ENCODE data around the gene MRPL9. TPM values are rescaled to one million over a fixed set of nuclear protein-coding genes. Genes with fewer than 3 reads are reported as not detected.

MRPL9 gene
- total and polyA plus RNA-seq, 3 experiments from 2014 or later: 132 to 195 (median 190) TPM

DNA sequence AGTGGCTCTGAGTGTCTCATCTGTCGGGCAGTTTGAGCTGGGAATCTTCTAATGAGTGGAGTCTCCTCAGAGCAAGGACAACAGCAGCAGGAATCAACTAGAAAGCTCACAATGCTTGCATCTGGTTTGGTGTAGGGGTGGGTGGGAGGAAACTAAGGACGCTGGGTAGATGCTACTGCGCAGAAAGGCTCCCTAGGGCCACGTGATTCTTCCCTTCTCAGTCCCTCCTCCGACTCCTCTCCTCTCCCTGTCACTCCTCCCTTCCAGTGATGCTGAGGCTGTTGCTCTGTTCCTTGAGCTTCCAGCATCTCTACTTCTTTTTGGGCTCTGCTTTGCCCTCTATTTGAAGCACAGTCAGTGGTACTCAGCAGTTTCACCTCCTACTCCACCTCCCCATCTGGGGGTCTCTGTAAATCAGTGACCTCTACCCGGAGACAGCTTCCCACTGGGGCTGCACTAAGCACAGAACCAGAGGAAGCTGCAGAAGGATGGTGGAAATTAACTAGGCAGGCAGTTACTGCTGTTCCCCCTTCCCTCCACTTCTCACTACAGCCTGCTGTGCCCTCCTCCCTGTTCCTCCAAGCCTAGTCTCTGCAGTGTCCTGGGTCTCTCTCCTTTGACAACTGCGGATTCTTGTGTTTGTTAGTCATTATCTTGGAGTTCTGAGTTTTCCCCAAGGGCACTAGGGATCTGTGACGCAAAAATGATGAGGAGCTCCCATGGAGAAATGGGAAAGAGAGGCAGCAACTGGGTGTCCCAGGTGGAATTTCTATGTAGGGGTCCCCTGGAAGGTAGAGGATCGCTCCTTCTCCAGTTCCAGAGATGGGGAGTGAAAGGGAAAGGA, 36.1 kb upstream of the MRPL9 start:
- no peak for DNase-seq
- POLR2A ChIA-PET: no interaction called here
- Mint-ChIP-seq H3K36me3 (peaks cover 0 to 6% (median 5%) of the 10 kb centered on the region in 3 donors), H3K9me3 (no peaks in the 10 kb centered on the region), H3K4me3 (peak overlapping the region in 2 of 7 donors; percentile 52 to 65), H3K4me1 (peaks cover 12 to 17% (median 13%) of the 10 kb centered on the region in 3 donors), H3K27me3 (peaks cover 4 to 12% of the 10 kb centered on the region in 2 donors), H3K27ac (peak overlapping the region in 3 of 8 donors; percentile 44 to 84 (median 76))
- H3K27me3 ChIP-seq (ENCODE audit: insufficient read depth, low read length, poor library complexity, severe bottlenecking): no peaks in the 10 kb centered on the region
- no peak overlapping the region for H3K4me3 ChIP-seq (ENCODE audit: low read length)
- H3K4me1 ChIP-seq (ENCODE audit: insufficient read depth, low read length): no peaks in the 10 kb centered on the region
- no peaks in the 10 kb centered on the region for H3K36me3 ChIP-seq (ENCODE audit: insufficient read depth, low read length)
- H3K27ac ChIP-seq (ENCODE audit: low read depth, low read length): no peak overlapping the region
- H3K9me3 ChIP-seq (ENCODE audit: low read length): no peaks in the 10 kb centered on the region
- CTCF ChIA-PET: no interaction called here

- Histone ChIP-seq H3K27me3 (ENCODE audit: insufficient read depth, low read length, poor library complexity, severe bottlenecking) (no peaks in the 10 kb centered on the region), H3K4me3 (ENCODE audit: low read length) (no peak overlapping the region), H3K27ac (ENCODE audit: low read depth, low read length) (no peak overlapping the region), H3K36me3 (ENCODE audit: insufficient read depth, low read length) (no peaks in the 10 kb centered on the region), H3K4me1 (ENCODE audit: insufficient read depth, low read length) (no peaks in the 10 kb centered on the region), H3K9me3 (ENCODE audit: low read length) (no peaks in the 10 kb centered on the region)
- Mint-ChIP-seq H3K27ac (peak overlapping the region in 2 of 8 donors; percentile 47 to 84), H3K4me1 (peaks cover 12 to 17% (median 16%) of the 10 kb centered on the region in 3 donors), H3K9me3 (no peaks in the 10 kb centered on the region), H3K4me3 (no peak overlapping the region), H3K36me3 (peaks cover 0 to 8% (median 8%) of the 10 kb centered on the region in 3 donors), H3K27me3 (peaks cover 4 to 12% of the 10 kb centered on the region in 2 donors)
- DNase-seq: no peak
- CTCF ChIA-PET: interaction anchor here (0.6 kb wide), 1 partner anchor 9 kb away, joined by 3 read pairs; no protein-coding TSS in a partner anchor
- POLR2A ChIA-PET: interaction anchor here (0.5 kb wide), 1 partner anchor 380 kb away, joined by 3 read pairs; no protein-coding TSS in a partner anchor
Observed at GRCh38 chr1:151798571-151798970, 35.3 kb upstream of the MRPL9 start.

- Histone ChIP-seq H3K36me3 (ENCODE audit: insufficient read depth, low read length) (no peaks in the 10 kb centered on the region), H3K9me3 (ENCODE audit: low read length) (no peaks in the 10 kb centered on the region), H3K4me1 (ENCODE audit: insufficient read depth, low read length) (peaks cover 16% of the 10 kb centered on the region), H3K27me3 (ENCODE audit: insufficient read depth, low read length, poor library complexity, severe bottlenecking) (no peaks in the 10 kb centered on the region), H3K4me3 (ENCODE audit: low read length) (peak overlapping the region; percentile 99), H3K27ac (ENCODE audit: low read depth, low read length) (peak overlapping the region; percentile 66)
- Mint-ChIP-seq H3K4me1 (peaks cover 34 to 46% (median 34%) of the 10 kb centered on the region in 3 donors), H3K27ac (peak overlapping the region; percentile 71 to 96 (median 86)), H3K27me3 (peaks cover 0 to 3% of the 10 kb centered on the region in 2 donors), H3K9me3 (no peaks in the 10 kb centered on the region), H3K4me3 (peak overlapping the region; percentile 88 to 99 (median 95)), H3K36me3 (peaks cover 0 to 15% (median 4%) of the 10 kb centered on the region in 3 donors)
- ChIA-PET CTCF (interaction anchor here (1.0 to 1.2 kb wide), 2 partner anchors 26 to 45 kb away, joined by 3 read pairs; no protein-coding TSS in a partner anchor), POLR2A (interaction anchor here (1.0 to 3.1 kb wide), 2 partner anchors 28 to 47 kb away, joined by 3 to 14 read pairs; partner anchors contain the start of gene MRPL9)
- DNase-seq: peak in 1 of 5 donors; percentile 6
Observed at GRCh38 chr1:151790940-151791651, 27.8 kb upstream of the MRPL9 start.

- ChIA-PET CTCF (interaction anchor here (0.7 to 1.7 kb wide), 7 partner anchors 8 to 46 kb away, joined by 3 to 6 read pairs (median 3); partner anchors contain the start of gene MRPL9), POLR2A (interaction anchor here (1.0 to 3.1 kb wide), 2 partner anchors 27 to 48 kb away, joined by 3 to 14 read pairs; partner anchors contain the start of gene MRPL9)
- peaks cover 16% of the 10 kb centered on the region for H3K4me1 ChIP-seq (ENCODE audit: insufficient read depth, low read length)
- Mint-ChIP-seq H3K4me1 (peaks cover 34 to 46% (median 34%) of the 10 kb centered on the region in 3 donors), H3K36me3 (peaks cover 0 to 15% (median 4%) of the 10 kb centered on the region in 3 donors), H3K27me3 (peaks cover 0 to 3% of the 10 kb centered on the region in 2 donors), H3K4me3 (peak within 1 kb of the TSS; percentile 88 to 99 (median 95)), H3K27ac (peak within 1 kb of the TSS; percentile 71 to 96 (median 86)), H3K9me3 (no peaks in the 10 kb centered on the region)
- no peaks in the 10 kb centered on the region for H3K36me3 ChIP-seq (ENCODE audit: insufficient read depth, low read length)
- peak within 1 kb of the TSS; percentile 99 for H3K4me3 ChIP-seq (ENCODE audit: low read length)
- peak; percentile 96 to 99 (median 99) for DNase-seq
- no peaks in the 10 kb centered on the region for H3K9me3 ChIP-seq (ENCODE audit: low read length)
- no peaks in the 10 kb centered on the region for H3K27me3 ChIP-seq (ENCODE audit: insufficient read depth, low read length, poor library complexity, severe bottlenecking)
- H3K27ac ChIP-seq (ENCODE audit: low read depth, low read length): peak within 1 kb of the TSS; percentile 66
Observed at GRCh38 chr1:151790071-151790939, 27.0 kb upstream of the MRPL9 start, which contains the start of gene TDRKH. Gene TDRKH (minus strand): TSS chr1:151790500. CDS start chr1:151783022, 7,478 bp downstream.

DNA sequence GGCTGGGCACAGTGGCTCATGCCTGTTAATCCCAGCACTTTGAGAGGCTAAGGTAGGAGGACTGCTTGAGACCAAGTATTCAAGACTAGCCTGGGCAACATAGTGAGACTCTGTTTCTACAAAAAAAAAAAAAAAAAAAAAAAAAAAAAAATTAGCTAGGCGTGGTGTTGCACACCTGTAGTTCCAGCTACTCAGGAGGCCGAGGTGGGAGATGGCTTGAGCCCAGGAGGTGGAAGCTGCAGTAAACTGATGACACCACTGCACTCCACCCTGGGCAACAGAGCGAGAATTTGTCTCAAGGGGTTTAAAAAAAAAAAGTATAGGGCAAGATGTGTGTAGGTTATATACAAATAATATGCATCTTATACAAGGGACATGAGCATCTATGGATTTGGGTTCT, 24.4 kb upstream of the MRPL9 start:
- Histone ChIP-seq H3K27me3 (ENCODE audit: insufficient read depth, low read length, poor library complexity, severe bottlenecking) (no peaks in the 10 kb centered on the region), H3K27ac (ENCODE audit: low read depth, low read length) (no peak overlapping the region), H3K36me3 (ENCODE audit: insufficient read depth, low read length) (no peaks in the 10 kb centered on the region), H3K4me3 (ENCODE audit: low read length) (no peak overlapping the region), H3K9me3 (ENCODE audit: low read length) (no peaks in the 10 kb centered on the region), H3K4me1 (ENCODE audit: insufficient read depth, low read length) (peaks cover 16% of the 10 kb centered on the region)
- Mint-ChIP-seq H3K9me3 (no peaks in the 10 kb centered on the region), H3K36me3 (peaks cover 0 to 12% (median 1%) of the 10 kb centered on the region in 3 donors), H3K4me3 (peak overlapping the region in 1 of 7 donors; percentile 36), H3K4me1 (peaks cover 34 to 38% (median 34%) of the 10 kb centered on the region in 3 donors), H3K27ac (peak overlapping the region in 1 of 8 donors; percentile 2), H3K27me3 (peaks cover 0 to 3% of the 10 kb centered on the region in 2 donors)
- CTCF ChIA-PET: interaction anchor here (0.9 kb wide), 1 partner anchor 191 kb away, joined by 3 read pairs; no protein-coding TSS in a partner anchor
- POLR2A ChIA-PET: interaction anchor here (0.6 kb wide), 1 partner anchor 221 kb away, joined by 4 read pairs; no protein-coding TSS in a partner anchor
- DNase-seq: no peak

- Histone ChIP-seq H3K4me3 (ENCODE audit: low read length) (no peak overlapping the region), H3K36me3 (ENCODE audit: insufficient read depth, low read length) (peaks cover under 1% of the 10 kb centered on the region), H3K9me3 (ENCODE audit: low read length) (no peaks in the 10 kb centered on the region), H3K27me3 (ENCODE audit: insufficient read depth, low read length, poor library complexity, severe bottlenecking) (no peaks in the 10 kb centered on the region), H3K27ac (ENCODE audit: low read depth, low read length) (no peak overlapping the region), H3K4me1 (ENCODE audit: insufficient read depth, low read length) (no peaks in the 10 kb centered on the region)
- POLR2A ChIA-PET: no interaction called here
- Mint-ChIP-seq H3K36me3 (peaks cover 4 to 33% (median 13%) of the 10 kb centered on the region in 3 donors), H3K9me3 (no peaks in the 10 kb centered on the region), H3K4me3 (no peak overlapping the region), H3K4me1 (peaks cover 2 to 8% (median 3%) of the 10 kb centered on the region in 3 donors), H3K27me3 (no peaks in the 10 kb centered on the region), H3K27ac (no peak overlapping the region)
- CTCF ChIA-PET: no interaction called here
- DNase-seq: no peak
Observed at GRCh38 chr1:151783796-151784195, 20.5 kb upstream of the MRPL9 start.

DNA sequence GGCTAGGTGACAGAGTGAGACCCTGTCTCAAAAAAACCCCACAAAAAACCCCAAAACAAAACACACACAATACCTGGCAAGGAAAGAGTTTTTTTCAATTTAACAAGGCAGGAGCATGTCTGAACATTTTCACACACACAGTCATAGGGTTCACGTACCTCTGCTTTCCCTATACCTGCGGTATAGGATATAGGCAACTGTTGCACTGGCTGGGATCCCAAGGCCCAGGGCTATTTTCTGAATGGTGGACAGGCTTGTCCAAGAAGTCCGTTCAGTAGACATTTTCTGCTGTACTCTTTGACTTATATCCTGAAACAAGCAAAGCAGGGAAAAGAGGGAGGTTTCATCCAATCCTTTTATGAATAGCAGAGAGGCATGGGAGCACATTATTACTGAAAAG, 19.4 kb upstream of the MRPL9 start:
- H3K4me1 ChIP-seq (ENCODE audit: insufficient read depth, low read length): no peaks in the 10 kb centered on the region
- Mint-ChIP-seq H3K9me3 (no peaks in the 10 kb centered on the region), H3K27ac (peak overlapping the region in 1 of 8 donors; percentile 31), H3K4me1 (no peaks in the 10 kb centered on the region), H3K27me3 (no peaks in the 10 kb centered on the region), H3K4me3 (no peak overlapping the region), H3K36me3 (peaks cover 8 to 43% (median 20%) of the 10 kb centered on the region in 3 donors)
- POLR2A ChIA-PET: no interaction called here
- DNase-seq: no peak
- no peak overlapping the region for H3K4me3 ChIP-seq (ENCODE audit: low read length)
- no peak overlapping the region for H3K27ac ChIP-seq (ENCODE audit: low read depth, low read length)
- no peaks in the 10 kb centered on the region for H3K9me3 ChIP-seq (ENCODE audit: low read length)
- H3K36me3 ChIP-seq (ENCODE audit: insufficient read depth, low read length): peaks cover 11% of the 10 kb centered on the region
- no peaks in the 10 kb centered on the region for H3K27me3 ChIP-seq (ENCODE audit: insufficient read depth, low read length, poor library complexity, severe bottlenecking)
- CTCF ChIA-PET: no interaction called here
